Measurements from ENCODE around the gene IRF3.

DNA sequence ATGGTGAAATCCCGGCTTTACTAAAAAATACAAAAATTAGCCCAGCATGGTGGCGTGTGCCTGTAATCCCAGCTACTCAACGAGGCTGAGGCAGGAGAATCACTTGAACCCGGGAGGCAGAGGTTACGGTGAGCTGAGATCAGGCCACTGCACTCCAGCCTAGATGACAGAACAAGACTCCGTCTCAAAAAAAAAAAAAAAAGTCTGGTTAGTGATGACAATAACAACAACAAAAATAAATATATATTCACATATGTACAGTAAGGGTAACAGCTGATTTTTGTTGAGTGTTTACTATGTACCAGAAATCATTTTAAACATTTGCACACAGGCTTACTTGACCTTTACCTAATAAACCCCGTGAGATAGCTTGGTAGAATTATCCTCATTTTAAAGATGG, 48.7 kb downstream of the IRF3 start:
- TF ChIP-seq, protein P1, sequence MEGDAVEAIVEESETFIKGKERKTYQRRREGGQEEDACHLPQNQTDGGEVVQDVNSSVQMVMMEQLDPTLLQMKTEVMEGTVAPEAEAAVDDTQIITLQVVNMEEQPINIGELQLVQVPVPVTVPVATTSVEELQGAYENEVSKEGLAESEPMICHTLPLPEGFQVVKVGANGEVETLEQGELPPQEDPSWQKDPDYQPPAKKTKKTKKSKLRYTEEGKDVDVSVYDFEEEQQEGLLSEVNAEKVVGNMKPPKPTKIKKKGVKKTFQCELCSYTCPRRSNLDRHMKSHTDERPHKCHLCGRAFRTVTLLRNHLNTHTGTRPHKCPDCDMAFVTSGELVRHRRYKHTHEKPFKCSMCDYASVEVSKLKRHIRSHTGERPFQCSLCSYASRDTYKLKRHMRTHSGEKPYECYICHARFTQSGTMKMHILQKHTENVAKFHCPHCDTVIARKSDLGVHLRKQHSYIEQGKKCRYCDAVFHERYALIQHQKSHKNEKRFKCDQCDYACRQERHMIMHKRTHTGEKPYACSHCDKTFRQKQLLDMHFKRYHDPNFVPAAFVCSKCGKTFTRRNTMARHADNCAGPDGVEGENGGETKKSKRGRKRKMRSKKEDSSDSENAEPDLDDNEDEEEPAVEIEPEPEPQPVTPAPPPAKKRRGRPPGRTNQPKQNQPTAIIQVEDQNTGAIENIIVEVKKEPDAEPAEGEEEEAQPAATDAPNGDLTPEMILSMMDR (IDR thresholded peaks at IDR 0.05), result no peak
- TF ChIP-seq POLR2AphosphoS5 (IDR thresholded peaks at IDR 0.05), result no peak

Data from sigmoid colon (tissue), 4 donors.